MM.1S (cell line): ENCODE data around the gene RPS6KA6.
"Not testable (repeated sequence)": the region's sequence is repeated elsewhere in the genome, so short reads cannot be mapped to it uniquely, and the experiment has no call there.

Experiments used
- DNase-seq: peaks from one replicate; pipeline ENCODE4 v3.0.0-alpha.2; 2015
- H2AFZ ChIP-seq: fragments of 300-600 bp; sonication (generic); 2 replicates; pipeline ENCODE4 v1.6.0; 2016; ENCODE audit warnings: antibody characterized with exemption, low read length
- H3F3A ChIP-seq: fragments of 300-600 bp; sonication (generic); 2 replicates; pipeline ENCODE4 v1.6.1; 2016; ENCODE audit warnings: mild to moderate bottlenecking, antibody characterized with exemption, low read length, moderate library complexity, mixed read lengths; ENCODE audit not compliant: insufficient read depth
- H3K27ac ChIP-seq: fragments of 300-600 bp; sonication (generic); 2 replicates; pipeline ENCODE4 v1.5.1; 2016; ENCODE audit warnings: mild to moderate bottlenecking, low read length
- H3K27me3 ChIP-seq: fragments of 300-600 bp; sonication (generic); replicated peaks from 2 replicates; pipeline ENCODE4 v1.6.0; 2016; ENCODE audit warnings: low read length; ENCODE audit not compliant: insufficient read depth
- H3K36me3 ChIP-seq: fragments of 300-600 bp; sonication (generic); replicated peaks from 2 replicates; pipeline ENCODE4 v1.6.1; 2016; ENCODE audit warnings: mild to moderate bottlenecking, low read length, mixed read lengths; ENCODE audit not compliant: insufficient read depth
- H3K4me1 ChIP-seq: fragments of 300-600 bp; sonication (generic); 2 replicates; pipeline ENCODE4 v1.6.1; 2016; ENCODE audit warnings: low read length, mixed read lengths
- H3K4me2 ChIP-seq: fragments of 300-600 bp; sonication (generic); 2 replicates; pipeline ENCODE4 v1.6.0; 2016; ENCODE audit warnings: low read depth, low read length
- H3K4me3 ChIP-seq: fragments of 300-600 bp; sonication (generic); 2 replicates; pipeline ENCODE4 v1.5.1; 2016; ENCODE audit warnings: low read length, mixed read lengths
- H3K79me2 ChIP-seq: fragments of 300-600 bp; sonication (generic); 2 replicates; pipeline ENCODE4 v1.6.1; 2016; ENCODE audit warnings: mixed run types, low read length, mixed read lengths
- H3K9ac ChIP-seq: fragments of 300-600 bp; sonication (generic); 2 replicates; pipeline ENCODE4 v1.6.1; 2016; ENCODE audit warnings: low read length, mixed read lengths
- H3K9me2 ChIP-seq: fragments of 300-600 bp; sonication (generic); replicated peaks from 2 replicates; pipeline ENCODE4 v1.6.1; 2016; ENCODE audit warnings: mild to moderate bottlenecking, low read length, mixed read lengths; ENCODE audit not compliant: insufficient read depth
- H3K9me3 ChIP-seq: fragments of 300-600 bp; sonication (generic); replicated peaks from 2 replicates; pipeline ENCODE4 v1.6.1; 2016; ENCODE audit warnings: mild to moderate bottlenecking, low read length, mixed read lengths; ENCODE audit not compliant: insufficient read depth
- H4K20me1 ChIP-seq: fragments of 300-600 bp; sonication (generic); 2 replicates; pipeline ENCODE4 v1.6.1; 2016; ENCODE audit warnings: mild to moderate bottlenecking, low read length, moderate library complexity, mixed read lengths; ENCODE audit not compliant: insufficient read depth
- CTCF ChIP-seq: fragments of 300-600 bp; sonication (generic); IDR thresholded peaks from 2 replicates; pipeline ENCODE4 v1.5.1; 2016; ENCODE audit warnings: antibody characterized with exemption, low read length, mixed read lengths
- EZH2 ChIP-seq: fragments of 300-600 bp; sonication (generic); optimal IDR thresholded peaks from 2 replicates; pipeline ENCODE3; 2017; ENCODE audit warnings: low read depth, mild to moderate bottlenecking, antibody characterized with exemption, low read length, mixed read lengths
- EZH2phosphoT487 ChIP-seq: fragments of 300-600 bp; sonication (generic); IDR thresholded peaks from 2 replicates; pipeline ENCODE4 v1.6.1; 2018; ENCODE audit warnings: antibody characterized with exemption, low read length

The RPS6KA6 gene

GRCh38 chrX:84108584-84108983 is 79.4 kb downstream of the RPS6KA6 start:
- no peaks in the 10 kb centered on the region for H3K4me1 ChIP-seq
- no peaks in the 10 kb centered on the region for H3K9me3 ChIP-seq
- H3K4me2 ChIP-seq, result no peak overlapping the region
- TF ChIP-seq EZH2phosphoT487 (no peak), CTCF (no peak), EZH2 (no peak)
- H3K9ac ChIP-seq, result no peak overlapping the region
- no peak for DNase-seq
- no peak overlapping the region for H2AFZ ChIP-seq
- H3K36me3 ChIP-seq, result no peaks in the 10 kb centered on the region
- no peaks in the 10 kb centered on the region for H3F3A ChIP-seq
- no peaks in the 10 kb centered on the region for H3K27me3 ChIP-seq
- no peaks in the 10 kb centered on the region for H3K79me2 ChIP-seq
- H3K4me3 ChIP-seq, result no peak overlapping the region
- no peaks in the 10 kb centered on the region for H4K20me1 ChIP-seq
- no peak overlapping the region for H3K27ac ChIP-seq
- no peaks in the 10 kb centered on the region for H3K9me2 ChIP-seq

DNA sequence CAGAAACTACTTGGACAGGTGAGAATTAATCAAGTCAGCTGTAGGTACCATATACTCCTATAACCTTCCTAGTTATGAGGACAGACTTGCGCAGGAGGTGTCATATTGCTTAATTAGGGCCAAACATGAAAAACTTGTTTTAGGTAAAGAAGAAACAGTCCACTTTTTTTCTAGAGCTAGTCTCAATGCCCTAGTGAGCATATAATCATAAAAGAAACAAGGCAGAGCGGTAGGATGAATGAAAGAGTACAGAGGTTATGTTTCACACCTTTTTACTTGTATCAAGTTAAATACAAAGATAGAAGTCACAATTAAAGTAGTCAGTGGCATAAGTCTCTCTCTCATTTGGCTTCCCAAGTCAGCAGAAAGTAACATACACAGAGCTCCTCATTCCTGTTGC is 88.9 kb downstream of the RPS6KA6 start:
- DNase-seq, result no peak
- Histone ChIP-seq H3K9me2 (no peaks in the 10 kb centered on the region), H3K9ac (no peak overlapping the region), H4K20me1 (no peaks in the 10 kb centered on the region), H3K36me3 (no peaks in the 10 kb centered on the region), H3K4me3 (no peak overlapping the region), H3K4me2 (no peak overlapping the region), H3F3A (no peaks in the 10 kb centered on the region), H3K9me3 (no peaks in the 10 kb centered on the region), H3K79me2 (no peaks in the 10 kb centered on the region), H2AFZ (no peak overlapping the region), H3K27ac (no peak overlapping the region), H3K4me1 (peaks cover 9% of the 10 kb centered on the region), H3K27me3 (no peaks in the 10 kb centered on the region)
- no peak for TF ChIP-seq EZH2phosphoT487
- TF ChIP-seq EZH2, result no peak

DNA sequence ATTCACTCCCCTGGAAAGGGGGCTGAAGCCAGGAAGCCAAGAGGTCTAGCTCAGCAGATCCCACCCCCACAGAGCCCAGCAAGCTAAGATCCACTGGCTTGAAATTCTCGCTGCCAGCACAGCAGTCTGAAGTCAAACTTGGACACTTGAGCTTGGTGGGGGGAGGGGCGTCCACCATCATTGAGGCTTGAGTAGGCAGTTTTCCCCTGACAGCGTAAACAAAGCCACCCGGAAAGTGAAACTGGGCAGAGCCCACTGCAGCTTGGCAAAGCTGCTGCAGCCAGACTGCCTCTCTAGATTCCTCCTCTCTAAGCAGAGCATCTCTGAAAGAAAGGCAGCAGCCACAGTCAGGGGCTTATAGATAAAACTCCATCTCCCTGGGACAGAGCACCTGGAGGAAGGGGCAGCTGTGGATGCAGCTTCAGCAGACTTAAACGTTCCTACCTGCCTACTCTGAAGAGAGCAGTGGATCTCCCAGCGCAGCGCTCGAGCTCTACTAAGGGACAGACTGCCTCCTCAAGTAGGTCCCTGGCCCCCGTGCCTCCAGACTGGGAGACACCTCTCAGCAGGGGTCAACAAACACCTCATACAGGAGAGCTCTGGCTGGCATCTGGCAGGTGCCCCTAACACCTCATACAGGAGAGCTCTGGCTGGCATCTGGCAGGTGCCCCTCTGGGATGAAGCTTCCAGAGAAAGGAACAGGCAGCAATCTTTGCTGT is 108.4 kb downstream of the RPS6KA6 start:
- Histone ChIP-seq H3K4me3 (peak overlapping the region; percentile 43), H3K9ac (peak overlapping the region; percentile 21; the same call in 1 of the 2 replicates), H2AFZ (peak overlapping the region; percentile 55), H3K27ac (peak overlapping the region; percentile 61; the same call in 1 of the 2 replicates), H3K4me2 (peak overlapping the region; percentile 70; the same call in 1 of the 2 replicates)
- not testable (repeated sequence) for H3K4me1 ChIP-seq, H3K9me2 ChIP-seq, H3K27me3 ChIP-seq, H3K9me3 ChIP-seq, H3K36me3 ChIP-seq, H4K20me1 ChIP-seq, H3F3A ChIP-seq, H3K79me2 ChIP-seq
- DNase-seq, result peak; percentile 91

GRCh38 chrX:84078991-84079390 is 109.0 kb downstream of the RPS6KA6 start:
- peak overlapping the region; percentile 61; the same call in 1 of the 2 replicates for H3K27ac ChIP-seq
- peak overlapping the region; percentile 43 for H3K4me3 ChIP-seq

More at GRCh38 chrX:84078991-84079390, 109.0 kb downstream of the RPS6KA6 start:
- TF ChIP-seq EZH2, result no peak
- TF ChIP-seq CTCF, result no peak
- no peak for TF ChIP-seq EZH2phosphoT487
- Histone ChIP-seq H3F3A (no peaks in the 10 kb centered on the region), H4K20me1 (no peaks in the 10 kb centered on the region), H3K9ac (peak overlapping the region; percentile 21; the same call in 1 of the 2 replicates), H3K27me3 (no peaks in the 10 kb centered on the region), H2AFZ (peak overlapping the region; percentile 55), H3K4me2 (peak overlapping the region; percentile 70; the same call in 1 of the 2 replicates), H3K9me3 (no peaks in the 10 kb centered on the region), H3K79me2 (no peaks in the 10 kb centered on the region), H3K9me2 (no peaks in the 10 kb centered on the region), H3K4me1 (no peaks in the 10 kb centered on the region; the same call in 1 of the 2 replicates), H3K36me3 (no peaks in the 10 kb centered on the region)
- DNase-seq, result peak; percentile 53
